Peyer's patch (tissue), 4 donors: ENCODE data around the gene MAN1A1. TPM values are rescaled to one million over a fixed set of nuclear protein-coding genes. Genes with fewer than 3 reads are reported as not detected.
"Not testable (repeated sequence)": the region's sequence is repeated elsewhere in the genome, so short reads cannot be mapped to it uniquely, and the experiment has no call there.

ENCODE experiments used
- DNase-seq, 3 donors: peaks; one replicate each; pipeline ENCODE4 v3.0.0-alpha.2; 2017 to 2019
- H3K27ac ChIP-seq, 4 donors: fragments of 200-600 bp; sonication (generic); one replicate each; pipeline ENCODE4 v1.5.1; 2016 to 2019
- H3K27me3 ChIP-seq, 2 donors: fragments of 200-600 bp; sonication (generic); one replicate each; pipeline ENCODE4 v1.5.1; 2019
- H3K36me3 ChIP-seq, 3 donors: fragments of 200-600 bp; sonication (generic); one replicate each; pipeline ENCODE4 v1.5.1; 2016 to 2019
- H3K4me1 ChIP-seq, 4 donors: fragments of 200-600 bp; sonication (generic); one replicate each; pipeline ENCODE4 v1.5.1; 2016 to 2019
- H3K4me3 ChIP-seq, 4 donors: fragments of 200-600 bp; sonication (generic); 1 replicate in 3 of 4; 2 replicates in 1 of 4; pipeline ENCODE4 v1.5.1; 2016 to 2019; ENCODE audit warnings: mild to moderate bottlenecking in 1 of 4
- H3K9me3 ChIP-seq, 4 donors: fragments of 200-600 bp; sonication (generic); one replicate each; pipeline ENCODE4 v1.5.1; 2016 to 2019; ENCODE audit warnings: mild to moderate bottlenecking in 1 of 4
- POLR2A ChIP-seq, 2 donors: fragments of 450-650 bp; IDR thresholded peaks; one replicate each; pipeline ENCODE4 v1.5.1; 2017; ENCODE audit warnings: antibody characterized with exemption in 2 of 2, mild to moderate bottlenecking in 2 of 2, moderate library complexity in 2 of 2
- total RNA-seq, 4 donors: library from RNA; depleted of rRNA; stranded (reverse); fragments of >200 nt; gene quantifications; one replicate each; pipeline ENCODE4 v1.1.0, GENCODE V29; 2016
- TF ChIP-seq, protein P1 (sequence below), 6 experiments: fragments of 450-650 bp in 4 of 6; fragments of 200-600 bp in 2 of 6; sonication (generic) in 1 of 6; IDR thresholded peaks; one replicate each; pipeline ENCODE4 v1.5.1; 2017 to 2019; ENCODE audit warnings: antibody characterized with exemption in 6 of 6, mild to moderate bottlenecking in 3 of 6, moderate library complexity in 1 of 6

MAN1A1 gene
- total RNA-seq, 4 donors from 2014 or later = 43.7 to 158 (median 103) TPM

DNA sequence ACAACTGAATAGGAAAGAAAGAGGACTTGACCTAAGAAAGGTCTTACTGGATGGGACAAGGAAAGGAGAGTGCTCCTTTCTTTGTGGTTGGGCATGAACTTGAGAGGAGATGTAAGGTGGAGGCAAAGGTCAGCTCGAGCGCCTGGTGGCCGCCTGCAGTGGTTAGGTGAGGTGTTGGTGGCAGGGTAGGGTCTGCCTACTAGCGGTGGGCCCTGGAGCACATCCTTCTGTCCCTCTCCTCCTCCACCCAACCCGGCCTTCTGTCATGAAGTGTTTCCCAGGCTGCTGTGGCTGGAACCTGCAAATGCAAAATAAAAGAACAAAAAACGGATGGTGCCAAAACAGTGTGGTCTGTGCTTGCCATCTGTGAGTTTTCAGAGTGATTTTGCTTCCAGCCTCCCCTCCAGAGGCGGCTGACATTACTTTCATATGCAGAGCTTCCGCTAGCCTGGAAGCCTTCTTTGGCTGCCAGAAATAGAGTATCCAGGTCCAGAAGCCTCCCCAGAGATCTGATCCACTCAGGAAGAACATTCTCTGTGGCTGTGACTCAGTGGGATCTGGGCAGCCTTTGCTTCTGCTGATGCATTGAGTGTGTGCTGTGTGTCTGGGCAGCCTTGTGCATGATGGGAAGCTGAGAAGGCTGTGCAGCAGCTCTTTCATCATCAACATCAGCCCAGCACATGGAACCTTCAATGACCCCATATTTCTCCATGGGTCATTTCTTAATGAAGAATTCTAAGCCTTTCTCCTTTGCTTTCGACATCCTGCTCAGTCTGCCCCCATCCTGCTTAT is 191.3 kb downstream of the MAN1A1 start:
- no peak overlapping the region for H3K4me3 ChIP-seq
- TF ChIP-seq POLR2A (IDR thresholded peaks at IDR 0.05) = no peak
- TF ChIP-seq, protein P1, sequence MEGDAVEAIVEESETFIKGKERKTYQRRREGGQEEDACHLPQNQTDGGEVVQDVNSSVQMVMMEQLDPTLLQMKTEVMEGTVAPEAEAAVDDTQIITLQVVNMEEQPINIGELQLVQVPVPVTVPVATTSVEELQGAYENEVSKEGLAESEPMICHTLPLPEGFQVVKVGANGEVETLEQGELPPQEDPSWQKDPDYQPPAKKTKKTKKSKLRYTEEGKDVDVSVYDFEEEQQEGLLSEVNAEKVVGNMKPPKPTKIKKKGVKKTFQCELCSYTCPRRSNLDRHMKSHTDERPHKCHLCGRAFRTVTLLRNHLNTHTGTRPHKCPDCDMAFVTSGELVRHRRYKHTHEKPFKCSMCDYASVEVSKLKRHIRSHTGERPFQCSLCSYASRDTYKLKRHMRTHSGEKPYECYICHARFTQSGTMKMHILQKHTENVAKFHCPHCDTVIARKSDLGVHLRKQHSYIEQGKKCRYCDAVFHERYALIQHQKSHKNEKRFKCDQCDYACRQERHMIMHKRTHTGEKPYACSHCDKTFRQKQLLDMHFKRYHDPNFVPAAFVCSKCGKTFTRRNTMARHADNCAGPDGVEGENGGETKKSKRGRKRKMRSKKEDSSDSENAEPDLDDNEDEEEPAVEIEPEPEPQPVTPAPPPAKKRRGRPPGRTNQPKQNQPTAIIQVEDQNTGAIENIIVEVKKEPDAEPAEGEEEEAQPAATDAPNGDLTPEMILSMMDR (IDR thresholded peaks at IDR 0.05) = no peak
- H3K9me3 ChIP-seq = no peaks in the 10 kb centered on the region
- no peaks in the 10 kb centered on the region for H3K4me1 ChIP-seq
- H3K36me3 ChIP-seq = no peaks in the 10 kb centered on the region
- peak in 1 of 3 donors; percentile 50 for DNase-seq
- no peak overlapping the region for H3K27ac ChIP-seq
- H3K27me3 ChIP-seq = no peaks in the 10 kb centered on the region

DNA sequence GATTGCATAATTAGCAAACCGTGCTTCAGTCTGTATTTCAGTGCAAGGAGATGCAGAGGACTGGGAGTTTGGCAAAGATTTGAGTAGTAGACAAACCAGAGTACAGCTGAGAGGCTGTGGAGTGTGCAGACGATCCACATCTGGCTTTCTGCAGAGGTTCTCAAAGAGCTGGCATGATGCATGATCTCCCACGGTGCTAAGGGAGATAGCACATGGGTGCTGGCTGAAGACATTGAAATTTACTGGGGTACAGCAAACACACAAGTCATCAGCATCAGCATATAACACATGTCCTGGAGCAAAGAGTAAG is 192.1 kb downstream of the MAN1A1 start:
- DNase-seq = no peak
- H3K27me3 ChIP-seq = no peaks in the 10 kb centered on the region
- TF ChIP-seq POLR2A (IDR thresholded peaks at IDR 0.05) = no peak
- TF ChIP-seq, protein P1 (IDR thresholded peaks at IDR 0.05) = no peak
- no peak overlapping the region for H3K27ac ChIP-seq
- no peaks in the 10 kb centered on the region for H3K4me1 ChIP-seq
- no peak overlapping the region for H3K4me3 ChIP-seq
- H3K9me3 ChIP-seq = no peaks in the 10 kb centered on the region
- no peaks in the 10 kb centered on the region for H3K36me3 ChIP-seq

GRCh38 chr6:119156757-119157505 is 192.6 kb downstream of the MAN1A1 start:
- no peaks in the 10 kb centered on the region for H3K4me1 ChIP-seq
- H3K36me3 ChIP-seq = no peaks in the 10 kb centered on the region
- TF ChIP-seq, protein P1 (IDR thresholded peaks at IDR 0.05) = no peak
- no peak for TF ChIP-seq POLR2A (IDR thresholded peaks at IDR 0.05)
- no peak overlapping the region for H3K4me3 ChIP-seq
- no peak overlapping the region for H3K27ac ChIP-seq
- no peaks in the 10 kb centered on the region for H3K9me3 ChIP-seq
- DNase-seq = no peak
- no peaks in the 10 kb centered on the region for H3K27me3 ChIP-seq

DNA sequence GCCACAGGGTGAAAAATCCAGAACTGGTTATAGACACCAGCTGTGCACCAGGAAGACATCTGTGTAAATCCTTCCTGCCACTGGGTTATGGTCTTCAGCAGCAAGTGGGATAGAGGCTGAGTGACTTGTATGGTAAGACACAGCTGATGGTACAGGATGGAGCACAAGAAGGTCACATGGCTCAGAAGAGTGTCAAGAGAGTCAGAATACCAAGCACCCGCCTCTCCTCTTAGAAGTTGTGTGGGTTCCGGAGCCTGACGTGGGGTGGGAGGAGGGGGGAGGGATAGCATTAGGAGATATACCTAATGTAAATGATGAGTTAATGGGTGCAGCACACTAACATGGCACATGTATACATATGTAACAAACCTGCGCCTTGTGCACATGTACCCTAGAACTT is 193.5 kb downstream of the MAN1A1 start:
- H3K9me3 ChIP-seq, H3K4me1 ChIP-seq, H3K27ac ChIP-seq, H3K27me3 ChIP-seq, H3K36me3 ChIP-seq, H3K4me3 ChIP-seq, DNase-seq: not testable (repeated sequence)

- Histone ChIP-seq H3K36me3 (no peaks in the 10 kb centered on the region), H3K9me3 (no peaks in the 10 kb centered on the region), H3K27ac (no peak overlapping the region), H3K27me3 (no peaks in the 10 kb centered on the region), H3K4me3 (no peak overlapping the region), H3K4me1 (peaks cover 0 to 18% (median 0%) of the 10 kb centered on the region in 4 donors)
- TF ChIP-seq, protein P1 (IDR thresholded peaks at IDR 0.05) = no peak
- TF ChIP-seq POLR2A (IDR thresholded peaks at IDR 0.05) = no peak
- DNase-seq = no peak
Observed at GRCh38 chr6:119152187-119152586, 197.4 kb downstream of the MAN1A1 start.

GRCh38 chr6:119148825-119149525 is 200.6 kb downstream of the MAN1A1 start:
- H3K9me3 ChIP-seq = no peaks in the 10 kb centered on the region
- H3K36me3 ChIP-seq = no peaks in the 10 kb centered on the region
- no peak overlapping the region for H3K27ac ChIP-seq
- peaks cover 0 to 24% (median 0%) of the 10 kb centered on the region in 4 donors for H3K4me1 ChIP-seq
- H3K27me3 ChIP-seq = no peaks in the 10 kb centered on the region
- TF ChIP-seq, protein P1 (IDR thresholded peaks at IDR 0.05) = no peak
- TF ChIP-seq POLR2A (IDR thresholded peaks at IDR 0.05) = no peak
- H3K4me3 ChIP-seq = no peak overlapping the region
- DNase-seq = no peak
